H1 (cell line): Measurements from ENCODE around the gene PDZRN3.

Source experiments
- BRCA1 ChIP-seq: IDR thresholded peaks from 2 replicates; pipeline ENCODE4 v1.6.1; 2012; ENCODE audit warnings: low read depth, low read length, improper control_type of control experiment
- CEBPB ChIP-seq: IDR thresholded peaks from 2 replicates; pipeline ENCODE4 v1.6.1; 2012; ENCODE audit warnings: low read depth, low read length
- CTCF ChIP-seq, 3 experiments: IDR thresholded peaks; 1 replicate in 2 of 3; 2 replicates in 1 of 3; pipeline versions ENCODE4 v1.5.1 to v1.6.1; 2011; ENCODE audit warnings: low read length in 3 of 3, mild to moderate bottlenecking in 3 of 3, inconsistent platforms in 2 of 3, low read depth in 1 of 3, moderate library complexity in 1 of 3; ENCODE audit not compliant: insufficient read depth in 1 of 3; ENCODE audit errors: control extremely low read depth in 1 of 3
- EP300 ChIP-seq, 2 experiments: IDR thresholded peaks; 1 replicate in 1 of 2; 2 replicates in 1 of 2; pipeline ENCODE4 v1.6.1; 2011 to 2012; ENCODE audit warnings: low read depth in 2 of 2, low read length in 2 of 2, mild to moderate bottlenecking in 2 of 2, borderline replicate concordance in 1 of 2, inconsistent platforms in 1 of 2, moderate library complexity in 1 of 2
- GABPA ChIP-seq: IDR thresholded peaks from 2 replicates; pipeline ENCODE4 v1.6.1; 2011; ENCODE audit warnings: mild to moderate bottlenecking, low read length, moderate library complexity, borderline replicate concordance; ENCODE audit not compliant: insufficient read depth
- MAX ChIP-seq: IDR thresholded peaks from 2 replicates; pipeline ENCODE4 v1.6.1; 2012; ENCODE audit warnings: inconsistent platforms
- POLR2AphosphoS5 ChIP-seq: IDR thresholded peaks from 2 replicates; pipeline ENCODE4 v1.6.1; 2011; ENCODE audit warnings: low read depth, low read length
- YY1 ChIP-seq: IDR thresholded peaks from 2 replicates; pipeline ENCODE4 v1.6.1; 2011; ENCODE audit warnings: low read depth, mild to moderate bottlenecking, low read length
- ZNF274 ChIP-seq: IDR thresholded peaks from 2 replicates; pipeline ENCODE4 v1.7.0; 2012; ENCODE audit warnings: low read length, borderline replicate concordance; ENCODE audit errors: extremely low read depth

DNA sequence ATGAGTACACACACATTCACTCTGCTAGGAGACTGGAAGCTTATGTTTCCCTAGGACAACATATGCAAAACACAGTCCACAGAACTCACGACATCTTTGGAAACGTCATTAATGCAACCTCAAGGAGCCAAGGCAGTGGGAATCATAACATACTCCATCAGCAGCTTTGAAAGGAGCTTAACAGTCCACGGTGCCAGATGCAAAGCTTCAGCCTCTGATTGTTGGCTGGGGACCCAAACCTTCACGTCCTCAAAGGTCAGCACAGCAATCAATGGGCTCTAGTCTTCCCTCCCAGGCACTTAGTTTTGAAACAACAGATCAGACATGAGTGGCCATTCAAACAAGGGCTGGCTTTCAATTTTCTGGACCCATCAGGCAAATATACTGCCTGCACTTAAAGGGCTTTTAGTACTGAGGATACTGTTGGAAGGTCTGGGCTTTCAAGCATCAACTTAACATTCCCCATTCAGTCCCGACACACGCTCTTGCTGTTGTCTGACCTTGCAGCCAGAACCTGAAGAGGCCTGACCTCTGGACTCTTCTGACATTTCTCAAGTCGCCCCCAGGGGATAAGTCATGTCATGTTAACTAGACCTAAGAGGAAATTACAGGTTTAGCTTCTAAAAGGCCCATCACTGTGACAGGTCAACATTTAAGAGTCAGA is 223.0 kb downstream of the PDZRN3 start:
- no peak for TF ChIP-seq BRCA1
- TF ChIP-seq CEBPB = no peak
- TF ChIP-seq GABPA = no peak
- TF ChIP-seq MAX = no peak
- TF ChIP-seq POLR2AphosphoS5 = no peak
- no peak for TF ChIP-seq EP300 (IDR thresholded peaks at IDR 0.05; ENCODE audit: borderline replicate concordance in 1 of 2, low read depth in 2 of 2, low read length in 2 of 2)
- no peak for TF ChIP-seq YY1
- TF ChIP-seq CTCF (IDR thresholded peaks at IDR 0.05; ENCODE audit: control extremely low read depth in 1 of 3, insufficient read depth in 1 of 3, low read depth in 1 of 3, low read length in 3 of 3) = no peak
- TF ChIP-seq ZNF274 = no peak
